GM23338 (cell line): ENCODE measurements around the gene SHC4.

Experiments used
- CREB1 ChIP-seq: fragments of 250-450 bp; sonication (Bioruptor Pico); IDR thresholded peaks from 2 replicates; pipeline ENCODE4 v1.5.0; 2020; ENCODE audit warnings: low read depth, mild to moderate bottlenecking, moderate library complexity
- CTCF ChIP-seq, 2 experiments: fragments of 200-600 bp in 1 of 2; sonication (generic) in 1 of 2; conservative IDR thresholded peaks; 2 replicates each; pipeline versions ENCODE4 v1.5.1 to v1.6.1; 2016 to 2017; ENCODE audit warnings: antibody characterized with exemption in 2 of 2, low read depth in 2 of 2, mild to moderate bottlenecking in 2 of 2, moderate library complexity in 1 of 2
- ETS1 ChIP-seq: IDR thresholded peaks from 2 replicates; pipeline ENCODE4 v1.6.1; 2016; ENCODE audit warnings: antibody characterized with exemption
- EZH2 ChIP-seq: fragments of 200-600 bp; sonication (generic); IDR thresholded peaks from one replicate; pipeline ENCODE4 v1.8.0; 2017; ENCODE audit warnings: antibody characterized with exemption, mild to moderate bottlenecking, low read depth; ENCODE audit not compliant: unreplicated experiment
- EZH2phosphoT487 ChIP-seq: fragments of 200-600 bp; sonication (generic); IDR thresholded peaks from one replicate; pipeline ENCODE4 v1.8.1; 2018; ENCODE audit warnings: antibody characterized with exemption; ENCODE audit not compliant: unreplicated experiment
- JUNB ChIP-seq: IDR thresholded peaks from one replicate; pipeline ENCODE4 v1.6.1; 2016; ENCODE audit warnings: antibody characterized with exemption; ENCODE audit not compliant: unreplicated experiment
- POLR2AphosphoS5 ChIP-seq: IDR thresholded peaks from 2 replicates; pipeline ENCODE4 v1.6.1; 2016; ENCODE audit warnings: antibody characterized with exemption, low read depth

GRCh38 chr15:48922046-48922445, 41.7 kb downstream of the SHC4 start:
- TF ChIP-seq CTCF (conservative IDR thresholded peaks at IDR 0.05; ENCODE audit: low read depth in 2 of 2) = no peak
- no peak for TF ChIP-seq JUNB
- no peak for TF ChIP-seq EZH2
- no peak for TF ChIP-seq POLR2AphosphoS5
- TF ChIP-seq ETS1 = no peak
- TF ChIP-seq CREB1 (CRISPR knock-in tag) = no peak
- no peak for TF ChIP-seq EZH2phosphoT487
